Germinal center (tissue), 1 donor: Measurements from ENCODE around the gene RFLNA.
"Not testable (repeated sequence)": the region's sequence is repeated elsewhere in the genome, so short reads cannot be mapped to it uniquely, and the experiment has no call there.

Experiments
- DNase-seq: peaks from one replicate; pipeline ENCODE4 v3.0.0; 2012; ENCODE audit warnings: mixed read lengths, low spot score

Gene RFLNA

GRCh38 chr12:124319368-124320050 is 24.6 kb downstream of the RFLNA start:
- no peak for DNase-seq

DNA sequence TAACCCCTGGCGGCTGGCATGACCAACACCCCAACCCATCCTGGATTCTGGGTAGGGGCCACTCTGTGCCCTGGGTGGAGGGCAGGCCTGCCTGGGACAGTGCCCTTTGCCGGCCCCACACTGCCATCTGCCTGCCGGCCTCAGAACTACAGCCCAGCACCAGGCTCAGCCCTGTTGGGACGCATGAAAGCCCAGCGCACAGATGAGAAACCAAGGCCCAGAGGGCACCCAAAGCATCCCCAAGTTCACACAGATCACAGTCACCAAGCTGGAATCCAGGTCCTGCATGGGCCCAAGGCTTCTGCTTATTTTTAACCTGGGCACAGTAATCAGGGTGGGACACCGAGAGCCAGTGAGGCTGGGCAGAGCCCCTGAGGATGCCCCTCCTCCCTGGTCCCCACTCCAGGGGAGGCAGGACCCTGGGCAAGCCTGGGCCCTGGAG is 26.2 kb downstream of the RFLNA start:
- peak; percentile 71 for DNase-seq

GRCh38 chr12:124321556-124322270 is 26.8 kb downstream of the RFLNA start:
- DNase-seq = no peak

DNA sequence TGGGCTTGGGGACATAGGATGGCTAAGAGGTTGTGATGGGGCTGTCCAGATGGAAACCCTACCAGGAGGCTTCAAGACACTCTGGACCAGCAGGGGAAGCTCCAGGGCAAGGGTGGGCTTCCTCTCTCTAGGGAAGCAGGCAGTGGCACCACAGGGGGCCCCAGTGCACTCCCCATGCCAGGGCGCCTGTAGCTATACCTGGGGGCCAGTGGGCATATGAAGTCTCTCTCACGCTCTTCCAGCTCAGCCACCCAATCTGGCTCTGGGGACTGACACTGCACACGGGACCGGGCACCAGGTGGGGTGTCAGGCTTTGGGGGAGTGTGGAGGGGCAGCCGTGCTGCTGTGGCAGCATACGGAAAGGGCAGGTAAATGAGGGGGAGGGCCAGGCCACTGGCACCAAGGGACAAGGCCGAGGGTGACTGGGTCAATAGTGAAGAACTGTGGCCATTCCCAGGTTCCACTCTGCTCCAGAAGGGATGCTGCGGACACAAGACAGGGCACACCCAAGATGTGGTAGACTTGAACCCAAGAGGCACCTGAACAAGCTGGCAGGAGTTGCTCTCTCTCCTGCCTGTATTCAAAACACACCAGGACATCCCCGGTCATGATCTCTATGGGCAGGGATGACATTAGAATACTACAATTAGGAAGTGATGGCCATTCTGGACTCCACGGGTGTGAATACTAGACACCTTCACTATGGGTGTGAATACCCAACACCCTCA is 27.5 kb downstream of the RFLNA start:
- DNase-seq = no peak

GRCh38 chr12:124322999-124323328 is 28.1 kb downstream of the RFLNA start:
- DNase-seq = not testable (repeated sequence)

DNA sequence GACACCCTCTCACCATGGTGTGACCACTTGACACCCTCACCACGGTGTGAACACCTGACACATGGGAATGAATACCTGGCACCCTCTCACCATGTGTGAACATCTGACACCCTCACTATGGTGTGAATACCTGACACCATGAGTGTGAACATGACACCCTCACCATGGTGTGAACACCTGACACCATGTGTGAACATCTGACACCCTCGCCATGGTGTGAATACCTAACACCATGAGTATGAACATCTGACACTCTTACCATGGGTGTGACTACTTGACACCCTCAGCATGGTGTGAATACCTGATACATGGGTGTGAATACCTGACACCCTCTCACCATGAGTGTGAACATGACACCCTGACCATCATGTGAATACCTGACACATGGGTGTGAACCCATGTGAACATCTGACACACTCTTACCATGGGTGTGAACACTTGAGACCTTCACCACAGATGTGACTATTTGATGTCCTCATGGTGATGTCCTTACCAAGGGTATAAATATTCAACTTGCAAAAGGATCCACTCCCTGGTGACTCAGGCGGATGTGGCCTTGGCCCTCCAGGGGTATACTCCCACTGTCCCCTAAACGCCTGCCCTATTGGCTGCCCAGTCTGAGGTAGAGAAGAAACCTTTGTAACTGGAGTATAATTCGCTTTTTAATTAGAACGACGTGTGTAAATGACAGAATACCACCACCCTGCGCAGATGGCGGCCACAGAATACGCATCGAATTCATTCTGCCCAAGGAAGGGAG is 29.1 kb downstream of the RFLNA start:
- DNase-seq = no peak

DNA sequence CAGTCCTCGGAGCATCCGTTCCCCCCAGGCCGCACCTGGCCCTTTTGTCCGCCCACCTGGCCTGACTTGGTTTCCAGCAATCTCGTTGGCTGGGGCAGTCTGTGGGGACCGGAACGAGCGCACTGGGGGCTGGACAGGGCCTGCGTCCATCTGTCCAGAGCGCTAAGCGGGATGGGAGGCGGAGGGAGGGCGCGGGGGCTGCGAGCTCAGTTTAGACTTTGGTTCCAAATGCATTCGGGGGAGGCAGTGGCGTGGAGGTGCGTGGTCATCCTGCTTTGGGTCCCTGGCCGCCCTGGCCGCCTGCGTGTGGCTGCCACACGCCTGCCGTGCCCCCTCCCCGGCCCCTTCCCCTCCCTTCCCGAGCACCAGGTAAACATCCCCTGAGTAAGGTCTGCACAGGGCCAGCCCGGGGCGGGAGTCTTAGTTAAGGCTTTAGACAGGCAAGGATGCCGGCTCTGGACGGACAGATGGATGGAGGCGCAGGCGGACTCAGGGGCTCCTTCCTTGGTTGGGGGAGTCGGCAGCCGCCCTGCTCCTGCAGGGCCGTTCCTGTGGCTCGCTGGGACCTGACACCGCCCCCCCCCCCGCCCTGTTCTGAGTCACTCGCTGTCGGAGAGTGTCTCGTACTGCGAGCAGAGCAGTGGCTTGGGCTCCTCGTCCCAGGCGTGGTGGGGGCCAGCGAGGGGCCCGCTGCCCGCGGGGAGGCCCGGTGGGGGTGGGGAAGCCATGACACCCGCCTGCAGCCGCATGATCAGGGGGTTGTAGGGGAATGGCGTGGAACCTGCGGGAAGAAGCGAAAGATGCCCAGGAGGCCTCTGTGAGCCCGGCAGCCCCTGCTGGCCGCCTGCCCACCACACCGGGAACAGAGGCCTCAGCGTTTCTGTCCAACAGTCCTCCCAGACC is 30.2 kb downstream of the RFLNA start:
- DNase-seq = no peak

GRCh38 chr12:124326104-124326503 is 31.2 kb downstream of the RFLNA start:
- DNase-seq = no peak

DNA sequence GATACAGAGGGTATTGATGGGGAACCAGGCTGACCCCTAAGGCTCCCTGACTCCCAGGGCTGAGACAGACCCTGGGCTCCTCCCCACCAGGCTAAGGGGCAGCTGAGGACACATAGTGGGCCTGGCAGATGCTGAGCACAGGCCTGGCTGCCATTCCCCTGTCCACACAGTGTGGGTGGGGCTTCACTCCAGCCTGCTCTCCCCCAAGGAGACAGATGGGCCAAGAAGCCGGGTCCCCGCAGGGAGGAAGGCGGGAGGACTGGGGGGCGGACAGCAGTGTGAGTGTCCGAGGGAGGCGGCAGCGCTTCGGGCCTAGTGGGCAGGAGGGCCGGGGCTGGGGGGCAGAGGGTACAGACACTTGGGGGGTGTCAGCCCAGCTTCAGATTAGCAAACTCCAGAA is 32.0 kb downstream of the RFLNA start:
- no peak for DNase-seq

DNA sequence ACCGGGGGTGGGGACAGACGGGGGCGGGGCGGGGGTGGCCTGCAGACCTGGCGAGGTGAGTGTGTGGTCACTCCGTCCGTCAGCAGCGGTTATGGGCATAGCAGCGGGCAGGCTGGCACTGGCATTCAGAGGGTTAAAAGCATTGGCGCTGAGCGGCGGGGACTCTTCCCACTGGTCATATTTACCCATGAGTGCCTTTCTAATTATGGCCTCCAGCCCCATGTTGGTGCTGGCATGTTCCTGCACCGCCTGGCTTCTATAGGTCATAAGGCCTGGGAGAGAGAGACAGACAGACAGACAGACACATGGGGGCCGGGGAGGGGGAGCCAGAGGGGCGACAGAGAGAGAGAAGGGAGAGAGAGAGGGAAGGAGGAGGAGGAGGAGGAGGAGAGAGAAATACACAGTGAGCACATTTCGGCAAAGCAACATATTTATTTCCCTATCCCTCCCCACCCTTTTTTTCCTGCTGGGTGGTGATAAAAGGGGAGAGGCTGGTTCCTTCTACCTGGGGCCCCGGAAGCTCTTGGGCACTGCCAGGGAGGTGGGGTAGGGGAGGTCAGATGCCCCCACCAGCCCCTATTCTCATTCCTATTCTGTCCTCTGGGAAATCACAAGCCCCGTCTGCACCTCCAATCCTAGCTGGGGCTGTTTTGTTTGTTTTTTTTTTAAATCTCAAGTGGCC is 32.6 kb downstream of the RFLNA start:
- no peak for DNase-seq

DNA sequence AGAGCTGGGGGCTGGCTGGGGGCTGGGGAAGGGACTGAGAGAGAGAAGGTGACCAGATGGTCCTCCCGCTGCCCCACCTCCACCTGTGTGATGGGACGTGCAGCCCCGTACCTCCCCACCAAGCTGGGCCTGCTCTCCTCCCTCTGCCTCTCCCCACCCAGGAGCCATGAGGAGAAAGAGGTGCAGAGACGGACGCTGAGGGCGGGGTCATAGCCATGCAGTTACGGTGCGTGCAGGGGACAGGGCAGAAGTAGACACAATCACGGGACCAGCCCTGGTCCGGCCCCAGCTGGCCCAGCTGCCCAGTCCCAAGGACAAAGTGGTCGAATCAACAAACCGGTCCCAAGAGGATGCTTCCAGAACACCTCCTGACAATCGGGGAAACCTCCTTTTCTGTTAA is 33.2 kb downstream of the RFLNA start:
- DNase-seq = no peak

DNA sequence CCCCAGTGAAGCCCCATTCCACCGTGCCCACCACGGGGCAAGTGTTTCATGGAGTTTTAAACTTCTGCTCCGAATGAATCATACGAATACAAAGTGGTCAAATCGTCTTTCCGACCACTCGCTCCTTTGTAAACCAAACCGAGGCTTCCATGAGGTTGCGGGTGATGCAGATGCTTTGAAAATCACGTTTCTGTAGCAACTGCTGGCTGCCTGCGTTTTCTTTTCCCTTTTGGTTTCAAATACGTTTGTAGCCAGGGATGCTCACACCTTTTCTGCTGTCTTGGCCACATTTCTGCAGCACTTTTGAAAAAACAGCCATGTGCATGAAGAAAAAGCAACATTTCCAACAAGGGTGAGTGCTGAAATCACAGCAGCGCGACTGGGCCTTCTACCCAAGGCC is 33.7 kb downstream of the RFLNA start:
- DNase-seq = no peak

DNA sequence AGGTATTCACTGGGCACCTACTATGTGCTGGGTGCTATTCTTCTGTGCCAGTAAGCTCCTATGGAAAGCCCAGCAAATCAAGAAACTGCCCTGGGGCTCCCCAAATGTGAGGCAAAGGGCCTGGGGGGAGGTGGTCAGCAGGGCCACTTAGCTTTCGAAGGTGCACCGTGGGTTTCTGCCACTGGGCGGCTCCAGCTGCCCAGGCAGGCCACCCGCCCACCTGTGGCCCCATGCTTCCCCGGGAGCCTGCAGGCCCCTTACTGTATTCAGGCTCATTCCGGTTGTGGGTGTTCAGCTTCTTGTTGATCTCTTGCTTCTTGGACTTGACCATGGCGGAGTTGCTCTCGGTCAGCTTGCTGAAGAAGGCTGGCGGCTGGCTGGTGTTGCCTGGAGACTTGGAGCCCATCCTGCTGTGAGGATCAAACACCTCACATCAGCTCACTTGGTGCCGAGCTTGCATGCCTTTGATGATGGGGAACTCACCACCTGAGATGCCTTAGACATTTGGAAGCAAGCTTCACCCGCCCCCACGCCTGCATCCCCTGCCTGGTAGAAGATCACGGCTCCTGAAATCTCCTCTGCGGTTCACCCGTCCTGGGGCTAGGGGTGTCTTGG is 37.3 kb downstream of the RFLNA start:
- DNase-seq = no peak

DNA sequence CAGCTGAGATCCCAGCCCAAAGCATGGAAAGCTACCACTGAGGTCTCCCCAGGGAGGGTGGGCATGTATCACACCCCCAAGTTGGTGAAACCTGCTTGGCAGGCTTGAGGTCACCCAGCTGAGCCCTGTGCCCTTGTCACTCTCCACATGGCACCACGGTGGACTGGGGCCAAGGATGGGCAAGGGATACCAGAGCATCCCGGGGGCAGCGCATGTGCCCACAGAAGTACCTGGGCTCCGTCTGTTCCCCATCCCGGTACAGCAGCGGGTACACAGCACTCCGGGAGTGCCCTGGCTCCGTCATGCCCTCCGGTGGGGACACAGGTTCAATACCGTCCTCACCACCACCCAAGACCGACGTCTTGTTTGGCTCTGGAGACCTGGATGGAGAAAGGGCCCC is 38.0 kb downstream of the RFLNA start:
- DNase-seq = no peak

GRCh38 chr12:124333724-124334123 is 38.8 kb downstream of the RFLNA start:
- no peak for DNase-seq

- DNase-seq = no peak
These were observed 39.4 kb downstream of the RFLNA start for GRCh38 chr12:124334266-124334665.

DNA sequence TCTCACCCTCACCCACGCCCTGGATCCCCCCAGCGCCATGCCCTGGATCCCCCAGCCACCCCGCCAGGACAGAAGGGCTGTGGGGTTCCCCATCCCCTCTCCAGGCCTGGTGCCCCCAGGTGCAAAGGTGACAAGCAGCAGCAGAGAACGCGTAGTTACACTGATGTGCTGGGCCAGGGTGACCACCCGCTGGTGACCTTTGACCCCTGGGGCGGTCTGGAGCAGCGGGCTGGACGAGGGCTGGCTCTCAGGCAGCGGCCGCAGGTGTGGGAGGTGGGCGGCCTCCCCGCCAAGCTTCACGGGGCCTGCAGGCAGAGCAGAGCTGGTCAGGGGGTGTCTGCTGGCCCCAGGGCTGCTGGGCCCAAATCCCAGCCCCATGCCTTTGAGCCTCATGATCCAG is 40.1 kb downstream of the RFLNA start:
- no peak for DNase-seq

- DNase-seq = no peak
These were observed 40.7 kb downstream of the RFLNA start for GRCh38 chr12:124335426-124336183.

DNA sequence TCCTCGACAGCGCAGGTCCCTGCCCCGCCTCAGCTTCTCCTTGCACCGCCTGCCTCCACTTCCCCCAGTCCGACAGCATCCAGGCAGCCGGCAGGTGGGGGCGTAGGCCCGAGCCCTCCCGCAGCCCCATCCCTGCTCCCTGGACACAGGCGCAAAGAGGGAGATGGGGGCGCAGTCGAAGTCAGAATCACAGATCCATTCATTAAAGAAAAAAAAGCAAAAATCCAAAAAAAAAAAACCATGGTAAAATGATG is 41.2 kb downstream of the RFLNA start:
- no peak for DNase-seq
